ENCODE results near the gene ABCA10. TPM values are rescaled to one million over a fixed set of nuclear protein-coding genes. Genes with fewer than 3 reads are reported as not detected.
"Not testable (repeated sequence)": the region's sequence is repeated elsewhere in the genome, so short reads cannot be mapped to it uniquely, and the experiment has no call there.

ABCA10 gene
- total RNA-seq, 2 donors from 2014 or later, result not detected

GRCh38 chr17:69208640-69209039, 20.0 kb downstream of the ABCA10 start:
- TF ChIP-seq CTCF (conservative IDR thresholded peaks at IDR 0.05), result no peak
- no peak overlapping the region for H3K4me3 ChIP-seq (ENCODE audit: low read length)
- 83 to 88% methylated on average over 1 of the region's 2 CpGs for WGBS, 2 experiments (ENCODE audit: insufficient coverage in 1 of 2, insufficient read length in 1 of 2)
- H3K27ac Mint-ChIP-seq, result no peak overlapping the region
- no peak overlapping the region for H3K4me3 Mint-ChIP-seq
- no peaks in the 10 kb centered on the region for H3K27me3 ChIP-seq (ENCODE audit: control insufficient read depth, insufficient read depth, low read length, poor library complexity, severe bottlenecking)
- no peaks in the 10 kb centered on the region for H3K9me3 ChIP-seq (ENCODE audit: control insufficient read depth, low read length)
- H3K9ac ChIP-seq (ENCODE audit: extremely low read depth, low read length, poor library complexity, severe bottlenecking), result no peak overlapping the region
- H3K4me1 ChIP-seq (ENCODE audit: control insufficient read depth, insufficient read depth, low read length), result no peaks in the 10 kb centered on the region
- no peaks in the 10 kb centered on the region for H3K36me3 Mint-ChIP-seq (ENCODE audit: low read depth)
- no peaks in the 10 kb centered on the region for H3K9me3 Mint-ChIP-seq
- no peaks in the 10 kb centered on the region for H3K36me3 ChIP-seq (ENCODE audit: control insufficient read depth, insufficient read depth, low read length)
- no peaks in the 10 kb centered on the region for H3K27me3 Mint-ChIP-seq (ENCODE audit: insufficient read depth)
- no peak overlapping the region for H3K27ac ChIP-seq (ENCODE audit: low read depth, low read length)
- no peaks in the 10 kb centered on the region for H3K4me1 Mint-ChIP-seq
- no peak for DNase-seq

GRCh38 chr17:69207151-69207550, 21.5 kb downstream of the ABCA10 start:
- H3K27ac ChIP-seq (ENCODE audit: low read depth, low read length), result no peak overlapping the region
- no peak for TF ChIP-seq CTCF (conservative IDR thresholded peaks at IDR 0.05)
- H3K9ac ChIP-seq (ENCODE audit: extremely low read depth, low read length, poor library complexity, severe bottlenecking), result no peak overlapping the region
- Mint-ChIP-seq H3K36me3 (ENCODE audit: low read depth) (no peaks in the 10 kb centered on the region), H3K27me3 (ENCODE audit: insufficient read depth) (no peaks in the 10 kb centered on the region), H3K4me3 (no peak overlapping the region), H3K27ac (no peak overlapping the region), H3K4me1 (no peaks in the 10 kb centered on the region), H3K9me3 (no peaks in the 10 kb centered on the region)
- no peaks in the 10 kb centered on the region for H3K36me3 ChIP-seq (ENCODE audit: control insufficient read depth, insufficient read depth, low read length)
- no peak for DNase-seq
- no peak overlapping the region for H3K4me3 ChIP-seq (ENCODE audit: low read length)
- H3K4me1 ChIP-seq (ENCODE audit: control insufficient read depth, insufficient read depth, low read length), result no peaks in the 10 kb centered on the region
- H3K9me3 ChIP-seq (ENCODE audit: control insufficient read depth, low read length), result no peaks in the 10 kb centered on the region
- H3K27me3 ChIP-seq (ENCODE audit: control insufficient read depth, insufficient read depth, low read length, poor library complexity, severe bottlenecking), result no peaks in the 10 kb centered on the region
- WGBS, 2 experiments (ENCODE audit: insufficient coverage in 1 of 2, insufficient read length in 1 of 2), result 94 to 100% methylated on average over 3 of the region's 4 CpGs

- H3K27me3 ChIP-seq (ENCODE audit: control insufficient read depth, insufficient read depth, low read length, poor library complexity, severe bottlenecking), result no peaks in the 10 kb centered on the region
- Mint-ChIP-seq H3K4me1 (no peaks in the 10 kb centered on the region), H3K27ac (no peak overlapping the region), H3K27me3 (ENCODE audit: insufficient read depth) (no peaks in the 10 kb centered on the region), H3K9me3 (peaks cover 12% of the 10 kb centered on the region), H3K36me3 (ENCODE audit: low read depth) (no peaks in the 10 kb centered on the region), H3K4me3 (no peak overlapping the region)
- 94% methylated on average over 5 to 6 of the region's 6 CpGs for WGBS, 2 experiments (ENCODE audit: insufficient coverage in 1 of 2, insufficient read length in 1 of 2)
- no peaks in the 10 kb centered on the region for H3K36me3 ChIP-seq (ENCODE audit: control insufficient read depth, insufficient read depth, low read length)
- DNase-seq, result no peak
- H3K4me1 ChIP-seq (ENCODE audit: control insufficient read depth, insufficient read depth, low read length), result no peaks in the 10 kb centered on the region
- H3K9ac ChIP-seq (ENCODE audit: extremely low read depth, low read length, poor library complexity, severe bottlenecking), result no peak overlapping the region
- H3K9me3 ChIP-seq (ENCODE audit: control insufficient read depth, low read length), result no peaks in the 10 kb centered on the region
- no peak for TF ChIP-seq CTCF (conservative IDR thresholded peaks at IDR 0.05)
- H3K27ac ChIP-seq (ENCODE audit: low read depth, low read length), result no peak overlapping the region
- no peak overlapping the region for H3K4me3 ChIP-seq (ENCODE audit: low read length)
Measured at GRCh38 chr17:69198238-69198637, 30.4 kb downstream of the ABCA10 start.

GRCh38 chr17:69196105-69196653, 32.4 kb downstream of the ABCA10 start:
- H3K27ac Mint-ChIP-seq; H3K36me3 ChIP-seq (ENCODE audit: control insufficient read depth, insufficient read depth, low read length); H3K4me1 Mint-ChIP-seq; H3K27me3 ChIP-seq (ENCODE audit: control insufficient read depth, insufficient read depth, low read length, poor library complexity, severe bottlenecking); H3K4me3 Mint-ChIP-seq; H3K27me3 Mint-ChIP-seq (ENCODE audit: insufficient read depth); H3K4me3 ChIP-seq (ENCODE audit: low read length); H3K27ac ChIP-seq (ENCODE audit: low read depth, low read length); H3K9ac ChIP-seq (ENCODE audit: extremely low read depth, low read length, poor library complexity, severe bottlenecking); DNase-seq; H3K9me3 ChIP-seq (ENCODE audit: control insufficient read depth, low read length); H3K36me3 Mint-ChIP-seq (ENCODE audit: low read depth); H3K4me1 ChIP-seq (ENCODE audit: control insufficient read depth, insufficient read depth, low read length): not testable (repeated sequence)
- 90 to 93% methylated on average over 17 to 37 of the region's 40 CpGs for WGBS, 2 experiments (ENCODE audit: insufficient coverage in 1 of 2, insufficient read length in 1 of 2)
- peaks cover 12% of the 10 kb centered on the region for H3K9me3 Mint-ChIP-seq

All from endodermal cell (in vitro differentiated cells).